Activated CD8-positive, alpha-beta T cell treated with anti-CD3 and anti-CD28 coated beads for 36 hours (primary cell): ENCODE data around the gene FAM32A. TPM values are rescaled to one million over a fixed set of nuclear protein-coding genes. Genes with fewer than 3 reads are reported as not detected.

Experiments used
- ATAC-seq: fragments of 200-7000 bp; cut with Tn5 transposase; one replicate; pipeline ENCODE4 v1.10.0; 2021; ENCODE audit warnings: mild to moderate bottlenecking, moderate library complexity
- CTCF ChIA-PET: fragments of 350-600 bp; sonication (Branson Sonifier 250); formaldehyde crosslinking; loops from one replicate; lab custom pipeline; 2021; ENCODE audit warnings: antibody characterized with exemption; lab: Charles Lee
- POLR2A ChIA-PET: fragments of 350-600 bp; sonication (Branson Sonifier 250); formaldehyde crosslinking; loops from one replicate; lab custom pipeline; 2021; ENCODE audit warnings: antibody characterized with exemption; lab: Charles Lee
- DNase-seq: peaks from one replicate; pipeline ENCODE4 v3.0.0-alpha.2; 2020
- H3K27ac Mint-ChIP-seq: one replicate; pipeline ENCODE4 v1.8.0; 2021; ENCODE audit warnings: mild to moderate bottlenecking, mixed read lengths
- H3K27me3 Mint-ChIP-seq: one replicate; pipeline ENCODE4 v1.8.0; 2021; ENCODE audit warnings: mixed read lengths
- H3K36me3 Mint-ChIP-seq: one replicate; pipeline ENCODE4 v1.8.0; 2021; ENCODE audit warnings: low read depth, mixed read lengths
- H3K4me1 Mint-ChIP-seq: one replicate; pipeline ENCODE4 v1.8.0; 2021; ENCODE audit warnings: low read depth, mixed read lengths
- H3K4me3 Mint-ChIP-seq: one replicate; pipeline ENCODE4 v1.8.0; 2021; ENCODE audit warnings: mild to moderate bottlenecking, moderate library complexity, mixed read lengths
- H3K9me3 Mint-ChIP-seq: one replicate; pipeline ENCODE4 v1.8.0; 2021; ENCODE audit warnings: mixed read lengths
- intact Hi-C: fragments of 100-400 bp; cut with micrococcal nuclease; formaldehyde crosslinking; loops from one replicate; pipeline ENCODE4 v1.10.0; 2022
- total RNA-seq, 2 experiments: library from RNA; stranded (reverse); gene quantifications; one replicate each; pipeline ENCODE4 v1.2.3, GENCODE V29; 2021
- TF ChIP-seq, protein P1 (sequence below): fragments of 200-600 bp; IDR thresholded peaks from one replicate; pipeline ENCODE4 v1.8.0; 2022; ENCODE audit warnings: antibody characterized with exemption, mild to moderate bottlenecking

The FAM32A gene
- total RNA-seq, 2 experiments from 2014 or later = 41.7 to 44.7 TPM

DNA sequence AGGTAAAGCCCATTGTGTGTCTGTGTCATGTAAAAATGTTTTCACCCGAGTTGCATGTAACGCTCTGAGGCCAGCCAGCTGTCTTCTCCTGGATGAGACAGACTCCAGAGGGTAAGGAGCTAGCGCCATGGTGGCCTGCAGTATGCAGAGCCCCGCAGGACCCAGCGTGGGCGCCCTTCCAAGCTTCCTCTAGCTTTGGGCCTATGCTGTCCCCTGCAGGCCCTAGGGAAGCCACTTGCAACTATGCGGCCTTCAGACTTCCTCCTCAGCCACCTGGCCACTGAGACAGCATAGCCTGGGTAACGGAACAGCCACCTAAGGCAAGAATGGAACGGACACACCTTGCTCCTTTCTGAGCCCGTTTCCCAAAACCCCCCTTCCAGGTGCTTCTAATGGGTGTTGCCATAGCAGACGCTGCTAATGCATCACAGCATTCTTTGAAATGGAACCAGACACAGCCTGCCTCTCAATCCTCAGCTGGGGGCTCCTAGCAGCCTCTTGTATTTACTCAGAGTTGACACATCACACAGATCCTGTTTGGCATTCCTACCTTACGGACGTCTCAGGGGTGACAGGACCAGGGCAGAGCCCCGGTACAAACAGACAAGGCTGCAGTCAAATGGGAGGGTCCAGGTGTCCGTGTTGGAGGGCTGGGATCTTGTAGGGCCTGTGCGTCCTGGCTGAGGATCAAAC, 6.2 kb downstream of the FAM32A start:
- peaks cover 28% of the 10 kb centered on the region for H3K36me3 Mint-ChIP-seq
- ChIA-PET CTCF (interaction anchor here (1.4 kb wide), 1 partner anchor 150 kb away, joined by 5 read pairs; no protein-coding TSS in a partner anchor), POLR2A (no interaction called here)
- no peaks in the 10 kb centered on the region for H3K9me3 Mint-ChIP-seq
- peaks cover 14% of the 10 kb centered on the region for H3K4me1 Mint-ChIP-seq
- DNase-seq (no peak), ATAC-seq (no peak)
- TF ChIP-seq, protein P1, sequence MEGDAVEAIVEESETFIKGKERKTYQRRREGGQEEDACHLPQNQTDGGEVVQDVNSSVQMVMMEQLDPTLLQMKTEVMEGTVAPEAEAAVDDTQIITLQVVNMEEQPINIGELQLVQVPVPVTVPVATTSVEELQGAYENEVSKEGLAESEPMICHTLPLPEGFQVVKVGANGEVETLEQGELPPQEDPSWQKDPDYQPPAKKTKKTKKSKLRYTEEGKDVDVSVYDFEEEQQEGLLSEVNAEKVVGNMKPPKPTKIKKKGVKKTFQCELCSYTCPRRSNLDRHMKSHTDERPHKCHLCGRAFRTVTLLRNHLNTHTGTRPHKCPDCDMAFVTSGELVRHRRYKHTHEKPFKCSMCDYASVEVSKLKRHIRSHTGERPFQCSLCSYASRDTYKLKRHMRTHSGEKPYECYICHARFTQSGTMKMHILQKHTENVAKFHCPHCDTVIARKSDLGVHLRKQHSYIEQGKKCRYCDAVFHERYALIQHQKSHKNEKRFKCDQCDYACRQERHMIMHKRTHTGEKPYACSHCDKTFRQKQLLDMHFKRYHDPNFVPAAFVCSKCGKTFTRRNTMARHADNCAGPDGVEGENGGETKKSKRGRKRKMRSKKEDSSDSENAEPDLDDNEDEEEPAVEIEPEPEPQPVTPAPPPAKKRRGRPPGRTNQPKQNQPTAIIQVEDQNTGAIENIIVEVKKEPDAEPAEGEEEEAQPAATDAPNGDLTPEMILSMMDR = no peak
- H3K27ac Mint-ChIP-seq = no peak overlapping the region
- H3K4me3 Mint-ChIP-seq = no peak overlapping the region
- no peaks in the 10 kb centered on the region for H3K27me3 Mint-ChIP-seq
- intact Hi-C loops = no loop called here

DNA sequence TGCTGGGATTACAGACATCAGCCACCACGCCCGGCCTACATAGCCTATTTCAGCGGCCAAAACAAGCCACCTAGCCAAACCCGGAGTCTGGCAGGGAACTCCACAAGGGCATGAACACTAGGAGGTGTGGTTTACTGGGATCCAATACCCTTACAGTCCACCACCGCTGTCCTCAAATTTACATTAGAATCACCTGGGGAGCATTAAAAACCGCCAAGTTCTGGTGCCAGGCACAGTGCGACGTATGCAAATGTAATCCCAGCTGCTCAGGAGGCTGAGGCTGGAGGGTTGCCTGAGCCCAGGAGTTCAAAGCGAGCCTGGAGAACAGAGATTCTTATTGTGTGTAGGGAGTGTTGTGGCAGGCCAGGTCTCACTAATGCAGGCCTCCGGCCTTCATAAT, 8.3 kb downstream of the FAM32A start:
- H3K4me1 Mint-ChIP-seq = peaks cover 5% of the 10 kb centered on the region
- intact Hi-C loops = no loop called here
- H3K4me3 Mint-ChIP-seq = no peak overlapping the region
- no peaks in the 10 kb centered on the region for H3K27me3 Mint-ChIP-seq
- TF ChIP-seq, protein P1 = no peak
- no peaks in the 10 kb centered on the region for H3K9me3 Mint-ChIP-seq
- ATAC-seq (no peak), DNase-seq (no peak)
- ChIA-PET CTCF (interaction anchor here (0.9 to 1.7 kb wide), 3 partner anchors 8 to 151 kb away, joined by 3 to 9 read pairs (median 3); partner anchors contain the start of gene FAM32A), POLR2A (no interaction called here)
- H3K36me3 Mint-ChIP-seq = peaks cover 15% of the 10 kb centered on the region
- H3K27ac Mint-ChIP-seq = no peak overlapping the region

DNA sequence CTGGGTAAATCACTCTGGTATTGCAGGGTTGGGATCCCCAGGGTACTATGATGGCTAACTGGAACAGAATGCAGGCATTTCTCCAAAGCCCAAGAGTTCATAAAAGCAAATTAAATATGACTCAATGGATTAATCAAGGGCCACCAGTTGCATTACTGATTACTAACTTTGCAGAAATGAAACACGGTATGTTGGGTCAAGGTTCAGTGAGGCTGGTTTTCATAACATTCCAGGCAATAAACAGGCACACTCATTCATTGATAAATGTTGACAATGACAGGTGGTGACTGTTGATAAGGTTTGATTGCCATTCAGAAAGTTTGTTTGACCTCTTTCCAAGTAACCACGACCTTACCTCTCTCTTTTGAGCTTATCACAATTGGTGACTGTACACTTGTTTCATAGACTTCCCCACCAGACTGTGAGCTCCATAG, 12.0 kb downstream of the FAM32A start:
- CTCF ChIA-PET = interaction anchor here (0.9 to 2.6 kb wide), 6 partner anchors 9 to 220 kb away, joined by 3 to 17 read pairs (median 4); partner anchors contain the start of gene FAM32A
- ATAC-seq = no peak
- no peaks in the 10 kb centered on the region for H3K27me3 Mint-ChIP-seq
- POLR2A ChIA-PET = interaction anchor here (0.6 to 2.0 kb wide), 6 partner anchors 9 to 347 kb away, joined by 3 to 8 read pairs (median 4); partner anchors contain the start of gene HSH2D
- TF ChIP-seq, protein P1 = no peak
- H3K4me1 Mint-ChIP-seq = peaks cover 36% of the 10 kb centered on the region
- H3K9me3 Mint-ChIP-seq = no peaks in the 10 kb centered on the region
- peak overlapping the region; percentile 97 for H3K27ac Mint-ChIP-seq
- intact Hi-C loops = no loop called here
- H3K4me3 Mint-ChIP-seq = peak overlapping the region; percentile 90
- H3K36me3 Mint-ChIP-seq = peaks cover 24% of the 10 kb centered on the region
- no peak for DNase-seq

DNA sequence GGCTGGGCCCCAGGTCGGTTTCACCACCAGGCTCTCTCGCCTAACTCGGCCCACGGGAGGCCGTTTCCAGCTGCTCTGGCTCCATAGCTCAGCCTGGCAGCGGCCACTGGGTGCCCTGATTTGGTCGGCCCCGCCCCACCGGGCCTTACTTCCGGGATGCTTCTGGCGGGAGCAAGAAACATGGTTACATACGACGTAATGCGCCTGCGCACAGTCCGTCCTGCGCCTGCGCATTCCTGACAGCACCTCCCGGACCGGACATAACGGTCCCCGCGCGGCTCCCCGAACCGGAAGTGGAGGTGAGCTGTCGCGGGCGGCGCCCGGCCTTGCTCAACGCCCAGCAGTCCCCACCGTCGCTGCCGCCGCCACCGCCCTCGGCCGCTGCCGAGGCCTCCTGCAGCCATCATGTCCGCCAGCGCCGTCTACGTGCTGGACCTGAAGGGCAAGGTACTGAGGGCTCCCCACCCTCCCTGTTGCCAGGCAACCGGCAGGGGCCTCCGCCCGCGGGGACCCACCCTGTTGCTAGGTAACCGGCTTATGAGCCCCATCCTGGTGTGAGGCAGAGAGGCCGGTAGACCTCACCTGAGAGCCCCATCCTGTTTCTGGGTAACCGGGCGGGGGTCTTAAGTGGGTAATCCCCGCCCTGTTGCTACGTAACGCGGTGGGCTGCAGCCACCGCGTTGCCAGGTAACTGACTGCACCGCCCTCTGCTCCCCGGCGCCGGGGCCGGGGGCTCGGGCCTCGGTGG, 12.6 kb downstream of the FAM32A start, which contains the start of gene AP1M1:
AP1M1 (plus strand) TSS at position 290 of the 748 bp plus-strand sequence; CDS start at position 406, 116 bp downstream.
- Mint-ChIP-seq H3K9me3 (no peaks in the 10 kb centered on the region), H3K36me3 (peaks cover 30% of the 10 kb centered on the region), H3K27ac (peak within 1 kb of the TSS; percentile 97), H3K4me3 (peak within 1 kb of the TSS; percentile 90), H3K4me1 (peaks cover 41% of the 10 kb centered on the region), H3K27me3 (no peaks in the 10 kb centered on the region)
- TF ChIP-seq, protein P1 = no peak
- ChIA-PET POLR2A (interaction anchor here (0.6 to 2.0 kb wide), 7 partner anchors 10 to 347 kb away, joined by 3 to 8 read pairs (median 3); partner anchors contain the start of gene HSH2D), CTCF (interaction anchor here (0.8 to 2.6 kb wide), 8 partner anchors 9 to 220 kb away, joined by 3 to 17 read pairs (median 3); partner anchors contain the start of gene FAM32A)
- intact Hi-C loops = no loop called here
- DNase-seq (peak; percentile 99), ATAC-seq (peak; percentile 90)
